D721Med (cell line): ENCODE data around the gene KRT7.

Experiments used
- DNase-seq: peaks from one replicate; pipeline ENCODE4 v3.0.0; 2011; ENCODE audit warnings: low spot score; ENCODE audit not compliant: insufficient read length
- FAIRE-seq: peaks from 2 replicates; lab custom pipeline; 2011; peaks lifted over from hg19 to GRCh38; lab: Jason Lieb, UNC
- TF ChIP-seq, protein P1 (sequence below): IDR thresholded peaks from 2 replicates; pipeline ENCODE4 v1.5.1; 2012; ENCODE audit warnings: mild to moderate bottlenecking, control low read depth; ENCODE audit not compliant: insufficient read depth; ENCODE audit errors: missing control alignments

The KRT7 gene

DNA sequence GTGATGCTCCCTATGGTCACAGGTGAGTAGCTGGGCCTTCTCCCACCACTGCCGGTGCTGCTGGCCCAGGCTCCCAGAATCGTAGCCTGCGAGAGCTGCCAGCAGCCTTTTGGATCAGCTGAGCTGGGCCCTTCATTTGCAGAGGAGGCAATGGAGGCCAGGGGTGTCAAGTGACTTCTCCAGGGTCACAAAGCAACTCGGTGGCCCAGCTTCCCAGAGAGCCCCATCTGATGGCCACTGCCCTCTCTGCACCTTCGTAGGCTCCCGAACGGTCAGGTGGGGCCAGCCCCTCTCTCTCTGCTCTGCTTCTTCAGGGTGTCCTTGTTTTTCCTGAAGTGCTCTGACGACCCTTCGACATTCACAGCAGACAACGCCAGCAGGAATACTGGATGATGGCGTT, 45.8 kb upstream of the KRT7 start:
- no peak for DNase-seq
- FAIRE-seq: no peak

DNA sequence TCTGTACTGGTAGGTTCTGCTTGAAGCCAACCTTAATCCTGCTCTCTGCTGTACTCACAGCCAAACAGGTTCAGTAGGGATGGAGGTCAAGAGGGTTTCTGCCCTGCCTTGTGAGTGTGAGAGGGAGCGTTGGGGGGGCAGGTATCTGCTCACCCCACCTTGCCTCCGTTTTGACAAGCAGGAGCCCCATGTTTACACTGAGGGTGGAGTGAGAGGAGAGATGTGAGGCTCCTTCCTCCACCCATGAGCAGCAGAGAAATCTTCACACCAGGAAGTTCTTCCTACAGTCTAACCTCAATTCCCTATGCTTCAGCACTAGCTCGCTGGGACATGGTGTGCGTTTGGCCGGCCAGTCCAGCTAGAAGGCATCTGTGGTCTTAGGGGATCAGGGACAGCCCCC, 45.4 kb upstream of the KRT7 start:
- TF ChIP-seq, protein P1, sequence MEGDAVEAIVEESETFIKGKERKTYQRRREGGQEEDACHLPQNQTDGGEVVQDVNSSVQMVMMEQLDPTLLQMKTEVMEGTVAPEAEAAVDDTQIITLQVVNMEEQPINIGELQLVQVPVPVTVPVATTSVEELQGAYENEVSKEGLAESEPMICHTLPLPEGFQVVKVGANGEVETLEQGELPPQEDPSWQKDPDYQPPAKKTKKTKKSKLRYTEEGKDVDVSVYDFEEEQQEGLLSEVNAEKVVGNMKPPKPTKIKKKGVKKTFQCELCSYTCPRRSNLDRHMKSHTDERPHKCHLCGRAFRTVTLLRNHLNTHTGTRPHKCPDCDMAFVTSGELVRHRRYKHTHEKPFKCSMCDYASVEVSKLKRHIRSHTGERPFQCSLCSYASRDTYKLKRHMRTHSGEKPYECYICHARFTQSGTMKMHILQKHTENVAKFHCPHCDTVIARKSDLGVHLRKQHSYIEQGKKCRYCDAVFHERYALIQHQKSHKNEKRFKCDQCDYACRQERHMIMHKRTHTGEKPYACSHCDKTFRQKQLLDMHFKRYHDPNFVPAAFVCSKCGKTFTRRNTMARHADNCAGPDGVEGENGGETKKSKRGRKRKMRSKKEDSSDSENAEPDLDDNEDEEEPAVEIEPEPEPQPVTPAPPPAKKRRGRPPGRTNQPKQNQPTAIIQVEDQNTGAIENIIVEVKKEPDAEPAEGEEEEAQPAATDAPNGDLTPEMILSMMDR: no peak
- DNase-seq: no peak
- no peak for FAIRE-seq

More for the DNA sequence above, 45.8 kb upstream of the KRT7 start:
- TF ChIP-seq, protein P1: no peak

DNA sequence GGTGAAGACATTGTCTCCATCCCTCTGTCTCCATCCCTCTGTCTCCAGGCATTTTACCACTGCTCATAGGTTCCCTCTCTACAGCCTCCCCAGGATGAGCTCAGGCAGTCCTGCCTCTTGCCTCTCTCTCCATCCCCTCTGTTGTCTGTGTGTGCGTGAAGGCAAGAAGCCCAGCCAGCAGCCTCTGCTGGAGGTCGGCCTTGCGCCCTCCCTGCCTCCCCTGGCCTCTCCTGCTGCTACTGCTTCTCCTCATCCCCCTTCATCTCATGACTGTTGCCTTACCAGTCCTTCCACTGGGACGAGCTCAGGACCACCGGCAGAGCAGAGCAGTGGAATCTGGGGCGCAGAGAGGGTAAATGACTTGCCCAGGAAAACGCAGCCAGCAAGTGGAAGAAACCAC, 44.4 kb upstream of the KRT7 start:
- no peak for FAIRE-seq
- DNase-seq: no peak
- TF ChIP-seq, protein P1: no peak

DNA sequence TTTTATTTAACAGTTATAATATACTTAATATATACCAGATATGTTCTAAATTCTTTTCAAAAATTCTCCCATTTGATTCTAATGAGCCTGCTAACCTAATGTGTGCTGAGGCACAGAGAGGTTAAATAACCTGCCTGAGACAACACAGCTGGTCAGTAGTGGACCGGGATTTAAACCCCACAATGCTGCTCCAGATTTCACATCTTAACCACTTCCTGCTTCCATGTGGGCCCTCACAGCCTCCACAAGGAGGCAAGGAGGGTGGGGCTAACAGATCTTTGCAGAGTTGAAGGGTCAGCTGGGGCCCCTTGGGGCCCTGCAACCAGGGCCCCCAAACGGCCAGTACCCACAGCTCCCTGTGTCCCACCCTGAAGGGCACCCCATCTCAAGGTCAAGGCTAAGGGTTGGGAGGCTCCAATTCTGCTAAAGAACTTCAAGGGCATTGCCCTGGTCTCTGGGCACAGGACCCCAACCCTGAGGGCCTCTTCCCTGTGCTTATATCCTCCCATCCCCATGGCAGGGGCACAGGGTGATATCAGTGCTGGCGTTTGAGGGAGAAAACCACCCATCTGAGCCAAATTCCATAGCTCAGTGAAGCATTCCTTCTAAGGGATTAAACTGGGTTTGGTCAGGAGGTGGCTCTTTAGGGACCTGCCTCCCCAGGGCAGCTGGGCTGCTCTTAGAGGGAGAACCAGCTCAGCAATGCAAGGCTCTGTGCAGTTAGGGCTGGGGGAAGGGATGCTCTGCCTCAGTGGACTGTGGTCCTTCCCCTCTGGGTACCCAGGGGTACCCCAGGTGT, 43.5 kb upstream of the KRT7 start:
- DNase-seq (no peak), FAIRE-seq (no peak)
- TF ChIP-seq, protein P1: no peak

DNA sequence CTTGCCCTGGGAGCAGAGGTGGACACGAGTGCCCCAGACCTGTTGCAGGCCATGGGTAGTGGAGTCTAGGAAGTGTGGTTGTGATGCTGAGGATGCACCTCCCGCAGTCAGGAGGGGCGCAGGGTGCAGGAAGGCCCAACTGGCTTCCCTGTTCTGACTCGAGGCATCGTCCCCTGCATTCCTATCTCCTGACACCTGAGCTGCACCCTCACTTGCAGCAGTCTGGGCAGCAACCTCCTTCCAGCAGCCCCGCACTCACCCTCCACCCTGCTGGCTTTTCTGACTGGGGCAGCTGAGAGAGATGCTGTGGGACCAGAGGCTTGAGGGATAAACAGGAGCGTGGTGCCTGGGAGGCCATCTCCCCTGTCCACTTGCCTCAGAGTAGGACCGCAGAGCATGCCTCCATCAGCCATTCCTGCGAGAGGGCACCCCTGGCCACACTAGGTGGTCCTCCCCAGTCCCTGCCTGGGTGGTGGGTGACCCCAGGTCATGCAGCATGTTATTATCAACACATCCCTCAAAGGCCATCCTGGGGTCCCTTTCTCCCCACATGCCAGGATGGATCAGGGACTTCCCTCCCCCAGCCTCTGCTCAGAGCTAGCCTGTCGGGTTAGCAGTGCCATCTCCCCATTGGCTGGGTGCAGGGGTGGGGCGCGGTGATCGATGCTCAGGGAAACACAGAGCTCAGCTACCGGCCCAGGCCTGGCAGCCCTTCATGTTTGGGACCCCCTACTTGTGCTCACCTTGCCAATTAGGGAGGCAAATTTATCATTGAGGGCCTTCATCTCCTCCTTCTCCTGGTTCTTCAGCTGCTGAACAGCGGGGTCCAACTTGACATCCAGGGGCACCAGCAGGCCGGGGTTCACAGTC, 41.9 kb upstream of the KRT7 start:
- no peak for DNase-seq

DNA sequence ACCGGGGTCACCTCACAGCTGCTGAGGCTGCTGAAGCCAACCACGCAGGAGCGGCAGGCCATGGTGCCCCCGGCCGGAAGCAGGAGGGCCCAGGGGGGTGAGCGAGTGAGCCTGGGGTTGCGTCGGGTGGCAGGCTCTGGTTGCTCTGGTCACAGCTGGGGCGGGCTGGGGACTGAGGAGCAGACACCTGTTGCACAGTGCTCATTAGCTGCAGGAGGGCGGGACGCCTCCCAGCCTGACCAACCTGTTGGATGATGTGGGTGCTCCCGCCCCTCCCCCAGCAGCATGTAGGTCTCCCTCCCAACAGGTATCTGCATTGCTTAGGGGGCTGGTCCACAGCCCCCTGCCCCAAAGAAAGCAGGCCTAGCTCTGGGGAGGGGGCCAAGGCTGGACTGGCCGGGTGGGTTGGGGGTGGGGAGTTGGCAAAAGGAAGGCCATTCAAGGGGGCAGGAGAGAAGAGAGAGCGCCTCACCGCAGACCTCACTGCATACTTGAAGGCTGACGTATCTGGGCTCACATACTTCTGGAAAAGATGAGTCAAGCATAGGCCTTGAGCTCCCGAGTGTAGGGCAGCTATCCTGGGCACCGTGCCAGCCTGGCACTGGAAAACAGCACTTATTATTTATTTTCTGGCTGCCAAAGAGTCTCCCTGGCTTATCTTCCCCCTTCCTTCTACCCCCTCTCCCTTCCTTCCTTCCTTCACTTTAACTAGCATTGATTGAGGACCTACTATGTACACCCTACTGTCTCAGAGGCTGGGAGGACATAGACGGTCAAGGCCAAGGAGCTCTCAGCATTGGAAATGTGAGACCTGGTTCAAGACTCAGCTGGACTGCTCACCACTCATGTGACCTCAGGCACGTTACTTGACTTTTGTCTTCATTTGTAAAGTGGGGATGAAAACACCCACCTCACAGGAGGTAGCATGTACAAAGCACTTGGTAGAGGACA, 40.9 kb upstream of the KRT7 start, which contains the start of gene KRT80:
KRT80 (minus strand) TSS at position 174 of the 951 bp plus-strand sequence; CDS start at position 62, 112 bp downstream.
- DNase-seq: no peak
- FAIRE-seq: no peak
- TF ChIP-seq, protein P1: no peak

More for the DNA sequence above, 41.9 kb upstream of the KRT7 start:
- FAIRE-seq: no peak
- TF ChIP-seq, protein P1: no peak
